ENCODE measurements around the gene FBXL22.
A peak's percentile ranks its signal among the peaks of the same experiment; 100 is the strongest.

The FBXL22 gene

GRCh38 chr15:63597038-63597790 lies at the start of gene FBXL22:
TSS of gene FBXL22 (plus strand) at chr15:63597387. CDS start at chr15:63597393, 6 bp downstream.
- Histone ChIP-seq H3K9ac (ENCODE audit: low read depth, low read length) (no peak within 1 kb of the TSS), H3K4me3 (ENCODE audit: low read depth, low read length) (no peak within 1 kb of the TSS), H3K9me3 (ENCODE audit: control insufficient read depth, insufficient read depth, low read length) (no peaks in the 10 kb centered on the region), H3K27ac (ENCODE audit: low read depth, low read length) (no peak within 1 kb of the TSS), H3K36me3 (ENCODE audit: control insufficient read depth, insufficient read depth, low read length) (no peaks in the 10 kb centered on the region), H3K27me3 (ENCODE audit: control insufficient read depth, insufficient read depth, low read length) (peaks cover 30% of the 10 kb centered on the region), H3K4me1 (ENCODE audit: control insufficient read depth, insufficient read depth, low read length) (peaks cover 20% of the 10 kb centered on the region; the same call in 1 of the 2 replicates)

- H3K36me3 ChIP-seq (ENCODE audit: control insufficient read depth, insufficient read depth, low read length): no peaks in the 10 kb centered on the region
Observed at GRCh38 chr15:63551400-63551799, 45.8 kb upstream of the FBXL22 start.

GRCh38 chr15:63553388-63553791 lies 43.8 kb upstream of the FBXL22 start:
- Histone ChIP-seq H3K9ac (ENCODE audit: low read depth, low read length) (peak overlapping the region; percentile 40; the same call in 1 of the 2 replicates), H3K36me3 (ENCODE audit: control insufficient read depth, insufficient read depth, low read length) (no peaks in the 10 kb centered on the region), H3K27me3 (ENCODE audit: control insufficient read depth, insufficient read depth, low read length) (no peaks in the 10 kb centered on the region), H3K4me3 (ENCODE audit: low read depth, low read length) (peak overlapping the region; percentile 29), H3K9me3 (ENCODE audit: control insufficient read depth, insufficient read depth, low read length) (no peaks in the 10 kb centered on the region), H3K27ac (ENCODE audit: low read depth, low read length) (peak overlapping the region; percentile 82), H3K4me1 (ENCODE audit: control insufficient read depth, insufficient read depth, low read length) (peaks cover 22% of the 10 kb centered on the region)

More at GRCh38 chr15:63551400-63551799, 45.8 kb upstream of the FBXL22 start:
- H3K27ac ChIP-seq (ENCODE audit: low read depth, low read length): no peak overlapping the region
- peaks cover 17% of the 10 kb centered on the region for H3K4me1 ChIP-seq (ENCODE audit: control insufficient read depth, insufficient read depth, low read length)
- no peaks in the 10 kb centered on the region for H3K27me3 ChIP-seq (ENCODE audit: control insufficient read depth, insufficient read depth, low read length)
- H3K9me3 ChIP-seq (ENCODE audit: control insufficient read depth, insufficient read depth, low read length): no peaks in the 10 kb centered on the region
- no peak overlapping the region for H3K9ac ChIP-seq (ENCODE audit: low read depth, low read length)
- H3K4me3 ChIP-seq (ENCODE audit: low read depth, low read length): no peak overlapping the region

- Histone ChIP-seq H3K9ac (ENCODE audit: low read depth, low read length) (no peak overlapping the region), H3K4me3 (ENCODE audit: low read depth, low read length) (no peak overlapping the region), H3K27me3 (ENCODE audit: control insufficient read depth, insufficient read depth, low read length) (no peaks in the 10 kb centered on the region), H3K4me1 (ENCODE audit: control insufficient read depth, insufficient read depth, low read length) (peaks cover 29% of the 10 kb centered on the region), H3K27ac (ENCODE audit: low read depth, low read length) (no peak overlapping the region), H3K36me3 (ENCODE audit: control insufficient read depth, insufficient read depth, low read length) (no peaks in the 10 kb centered on the region), H3K9me3 (ENCODE audit: control insufficient read depth, insufficient read depth, low read length) (no peaks in the 10 kb centered on the region)
Observed at GRCh38 chr15:63554337-63554927, 42.8 kb upstream of the FBXL22 start.

- no peaks in the 10 kb centered on the region for H3K27me3 ChIP-seq (ENCODE audit: control insufficient read depth, insufficient read depth, low read length)
- no peaks in the 10 kb centered on the region for H3K9me3 ChIP-seq (ENCODE audit: control insufficient read depth, insufficient read depth, low read length)
- peaks cover 38% of the 10 kb centered on the region for H3K4me1 ChIP-seq (ENCODE audit: control insufficient read depth, insufficient read depth, low read length)
- H3K9ac ChIP-seq (ENCODE audit: low read depth, low read length): no peak overlapping the region
- no peak overlapping the region for H3K4me3 ChIP-seq (ENCODE audit: low read depth, low read length)
- no peaks in the 10 kb centered on the region for H3K36me3 ChIP-seq (ENCODE audit: control insufficient read depth, insufficient read depth, low read length)
- no peak overlapping the region for H3K27ac ChIP-seq (ENCODE audit: low read depth, low read length)
Observed at GRCh38 chr15:63555507-63555906, 41.7 kb upstream of the FBXL22 start.

- no peak overlapping the region for H3K27ac ChIP-seq (ENCODE audit: low read depth, low read length)
- H3K9ac ChIP-seq (ENCODE audit: low read depth, low read length): no peak overlapping the region
- H3K4me1 ChIP-seq (ENCODE audit: control insufficient read depth, insufficient read depth, low read length): peaks cover 46% of the 10 kb centered on the region
- H3K27me3 ChIP-seq (ENCODE audit: control insufficient read depth, insufficient read depth, low read length): no peaks in the 10 kb centered on the region
- no peaks in the 10 kb centered on the region for H3K9me3 ChIP-seq (ENCODE audit: control insufficient read depth, insufficient read depth, low read length)
- no peaks in the 10 kb centered on the region for H3K36me3 ChIP-seq (ENCODE audit: control insufficient read depth, insufficient read depth, low read length)
- no peak overlapping the region for H3K4me3 ChIP-seq (ENCODE audit: low read depth, low read length)
Observed at GRCh38 chr15:63556246-63556645, 40.9 kb upstream of the FBXL22 start.

- H3K27me3 ChIP-seq (ENCODE audit: control insufficient read depth, insufficient read depth, low read length): no peaks in the 10 kb centered on the region
- H3K9me3 ChIP-seq (ENCODE audit: control insufficient read depth, insufficient read depth, low read length): no peaks in the 10 kb centered on the region
- no peak overlapping the region for H3K9ac ChIP-seq (ENCODE audit: low read depth, low read length)
- H3K36me3 ChIP-seq (ENCODE audit: control insufficient read depth, insufficient read depth, low read length): no peaks in the 10 kb centered on the region
- peaks cover 47% of the 10 kb centered on the region for H3K4me1 ChIP-seq (ENCODE audit: control insufficient read depth, insufficient read depth, low read length)
- H3K4me3 ChIP-seq (ENCODE audit: low read depth, low read length): no peak overlapping the region
- no peak overlapping the region for H3K27ac ChIP-seq (ENCODE audit: low read depth, low read length)
Observed at GRCh38 chr15:63556736-63557135, 40.5 kb upstream of the FBXL22 start.

- Histone ChIP-seq H3K27me3 (ENCODE audit: control insufficient read depth, insufficient read depth, low read length) (no peaks in the 10 kb centered on the region), H3K9me3 (ENCODE audit: control insufficient read depth, insufficient read depth, low read length) (no peaks in the 10 kb centered on the region), H3K9ac (ENCODE audit: low read depth, low read length) (no peak overlapping the region), H3K4me3 (ENCODE audit: low read depth, low read length) (no peak overlapping the region), H3K27ac (ENCODE audit: low read depth, low read length) (peak overlapping the region; percentile 80), H3K36me3 (ENCODE audit: control insufficient read depth, insufficient read depth, low read length) (no peaks in the 10 kb centered on the region), H3K4me1 (ENCODE audit: control insufficient read depth, insufficient read depth, low read length) (peaks cover 33% of the 10 kb centered on the region)
Observed at GRCh38 chr15:63559753-63560152, 37.4 kb upstream of the FBXL22 start.

- Histone ChIP-seq H3K36me3 (ENCODE audit: control insufficient read depth, insufficient read depth, low read length) (no peaks in the 10 kb centered on the region), H3K27me3 (ENCODE audit: control insufficient read depth, insufficient read depth, low read length) (no peaks in the 10 kb centered on the region), H3K27ac (ENCODE audit: low read depth, low read length) (no peak overlapping the region), H3K4me3 (ENCODE audit: low read depth, low read length) (no peak overlapping the region), H3K4me1 (ENCODE audit: control insufficient read depth, insufficient read depth, low read length) (peaks cover 33% of the 10 kb centered on the region), H3K9me3 (ENCODE audit: control insufficient read depth, insufficient read depth, low read length) (no peaks in the 10 kb centered on the region), H3K9ac (ENCODE audit: low read depth, low read length) (no peak overlapping the region)
Observed at GRCh38 chr15:63560741-63561448, 36.3 kb upstream of the FBXL22 start.

- H3K9me3 ChIP-seq (ENCODE audit: control insufficient read depth, insufficient read depth, low read length): no peaks in the 10 kb centered on the region
- no peaks in the 10 kb centered on the region for H3K27me3 ChIP-seq (ENCODE audit: control insufficient read depth, insufficient read depth, low read length)
- no peak overlapping the region for H3K27ac ChIP-seq (ENCODE audit: low read depth, low read length)
- H3K36me3 ChIP-seq (ENCODE audit: control insufficient read depth, insufficient read depth, low read length): no peaks in the 10 kb centered on the region
- H3K4me3 ChIP-seq (ENCODE audit: low read depth, low read length): no peak overlapping the region
- H3K9ac ChIP-seq (ENCODE audit: low read depth, low read length): no peak overlapping the region
- peaks cover 21% of the 10 kb centered on the region for H3K4me1 ChIP-seq (ENCODE audit: control insufficient read depth, insufficient read depth, low read length)
Observed at GRCh38 chr15:63564093-63564492, 33.1 kb upstream of the FBXL22 start.

Measured in HUES48 (cell line).